Kidney (tissue), 22 donors: Measurements from ENCODE around the gene TRAPPC4. TPM values are rescaled to one million over a fixed set of nuclear protein-coding genes. Genes with fewer than 3 reads are reported as not detected.
A peak's percentile ranks its signal among the peaks of the same experiment; 100 is the strongest.
"Not testable (repeated sequence)": the region's sequence is repeated elsewhere in the genome, so short reads cannot be mapped to it uniquely, and the experiment has no call there.

ENCODE experiments used
- DNase-seq, 5 donors: peaks; one replicate each; pipeline ENCODE4 v3.0.0-alpha.2; 2013 to 2020
- FAIRE-seq: peaks from 2 replicates; lab custom pipeline; 2012; peaks lifted over from hg19 to GRCh38; lab: Jason Lieb, UNC
- H3K27ac ChIP-seq, 2 donors: one replicate each; pipeline ENCODE4 v1.7.0; 2013; ENCODE audit warnings: low read depth in 2 of 2, low read length in 2 of 2, inconsistent platforms in 1 of 2
- H3K27me3 ChIP-seq: one replicate; pipeline ENCODE4 v1.7.1; 2013; ENCODE audit warnings: low read length, inconsistent platforms; ENCODE audit not compliant: control insufficient read depth, insufficient read depth
- H3K36me3 ChIP-seq, 3 donors: one replicate each; pipeline versions ENCODE4 v1.7.0 to v1.7.1; 2013; ENCODE audit warnings: low read length in 3 of 3, control low read depth in 1 of 3, inconsistent platforms in 1 of 3; ENCODE audit not compliant: insufficient read depth in 3 of 3, control insufficient read depth in 2 of 3
- H3K4me1 ChIP-seq, 3 donors: one replicate each; pipeline versions ENCODE4 v1.7.0 to v1.7.1; 2013; ENCODE audit warnings: low read length in 3 of 3, inconsistent platforms in 1 of 3, low read depth in 1 of 3; ENCODE audit not compliant: control insufficient read depth in 2 of 3, insufficient read depth in 2 of 3
- H3K4me3 ChIP-seq, 3 donors: one replicate each; pipeline versions ENCODE4 v1.7.0 to v1.8.1; 2013; ENCODE audit warnings: low read length in 3 of 3, control low read depth in 1 of 3, inconsistent platforms in 1 of 3
- H3K9ac ChIP-seq, 3 donors: one replicate each; pipeline versions ENCODE4 v1.7.0 to v1.7.1; 2013; ENCODE audit warnings: low read length in 3 of 3, control low read depth in 1 of 3, inconsistent platforms in 1 of 3
- H3K9me3 ChIP-seq, 3 donors: one replicate each; pipeline versions ENCODE4 v1.7.0 to v1.7.1; 2013; ENCODE audit warnings: low read length in 3 of 3, control low read depth in 1 of 3, inconsistent platforms in 1 of 3; ENCODE audit not compliant: control insufficient read depth in 2 of 3, insufficient read depth in 1 of 3
- CTCF ChIP-seq: IDR thresholded peaks from 3 replicates; pipeline ENCODE4 v1.5.1; 2012; ENCODE audit warnings: mild to moderate bottlenecking, moderate library complexity, borderline replicate concordance; ENCODE audit not compliant: insufficient read depth; ENCODE audit errors: extremely low read depth
- intact Hi-C: fragments of 100-400 bp; cut with DNase I; formaldehyde crosslinking; loops from one replicate; pipeline ENCODE4 v1.11.1; 2022
- long read RNA-seq, 10 donors: library from polyadenylated mRNA in 1 of 10; unstranded in 1 of 10; transcript quantifications; one replicate each; pipeline ENCODE4 v2.0.0 and lab custom pipeline, GENCODE V29; 2021 to 2026
- polyA plus RNA-seq: library from polyadenylated mRNA; stranded (reverse); fragments of 350-450 nt; fragmentation: Illumina TruSeq; extraction: RNeasy Lipid Tissue Mini Kit (QIAGEN cat#74804); gene quantifications from one replicate; pipeline ENCODE4 v1.2.3, GENCODE V29; 2014; ENCODE audit warnings: low read depth, low replicate concordance; ENCODE audit not compliant: insufficient read depth
- total RNA-seq: library from RNA; stranded (reverse); fragmentation: NEBNext Ultra II Directional; extraction: Animal tissue kit (Norgen Biotek cat#: 25700); gene quantifications from one replicate; pipeline ENCODE4 v1.2.1, GENCODE V29; 2021
- donor health status: control.
- donor health status: control.
- donor health status: control.
- donor health status: control.
- donor health status: control.
- donor health status: DM: yes; HTN: yes; CAD: no.
- donor health status: Normal renal cell carcinoma (clear cell type).

The TRAPPC4 gene, protein sequence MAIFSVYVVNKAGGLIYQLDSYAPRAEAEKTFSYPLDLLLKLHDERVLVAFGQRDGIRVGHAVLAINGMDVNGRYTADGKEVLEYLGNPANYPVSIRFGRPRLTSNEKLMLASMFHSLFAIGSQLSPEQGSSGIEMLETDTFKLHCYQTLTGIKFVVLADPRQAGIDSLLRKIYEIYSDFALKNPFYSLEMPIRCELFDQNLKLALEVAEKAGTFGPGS
- total RNA-seq = 82.6 TPM
- polyA plus RNA-seq = 136 TPM
- long read RNA-seq, donor 1, transcript TRAPPC4-214 (5 exons, 1,759 nt) = major isoform, 22 of 48 reads
- long read RNA-seq, donor 1, partial matches to known transcripts = 0 of 48 reads
- long read RNA-seq, donor 1, other reads (novel, unspliced or antisense) = 15 of 48 reads
- long read RNA-seq, donor 2, transcript TRAPPC4-214 (5 exons, 1,759 nt) = major isoform, 33 of 44 reads
- long read RNA-seq, donor 2, partial matches to known transcripts = 0 of 44 reads
- long read RNA-seq, donor 2, other reads (novel, unspliced or antisense) = 0 of 44 reads
- long read RNA-seq, donor 3, transcript TRAPPC4-214 (5 exons, 1,759 nt) = major isoform, 52 of 59 reads
- long read RNA-seq, donor 3, partial matches to known transcripts = 0 of 59 reads
- long read RNA-seq, donor 3, other reads (novel, unspliced or antisense) = 0 of 59 reads
- long read RNA-seq, donor 4, transcript TRAPPC4-214 (5 exons, 1,759 nt) = major isoform, 27 of 40 reads
- long read RNA-seq, donor 4, partial matches to known transcripts = 0 of 40 reads
- long read RNA-seq, donor 4, other reads (novel, unspliced or antisense) = 0 of 40 reads
- long read RNA-seq, donor 5, partial matches to known transcripts = 0 of 3 reads
- long read RNA-seq, donor 5, other reads (novel, unspliced or antisense) = 0 of 3 reads
- long read RNA-seq, donor 6, transcript TRAPPC4-210 (4 exons, 1,135 nt) = minor isoform, 13 of 98 reads
- long read RNA-seq, donor 6, transcript TRAPPC4-214 (5 exons, 1,759 nt) = major isoform, 66 of 98 reads
- long read RNA-seq, donor 6, partial matches to known transcripts = 12 of 98 reads
- long read RNA-seq, donor 6, other reads (novel, unspliced or antisense) = 0 of 98 reads
- long read RNA-seq, donor 7, transcript TRAPPC4-214 (5 exons, 1,759 nt) = major isoform, 30 of 35 reads
- long read RNA-seq, donor 7, partial matches to known transcripts = 0 of 35 reads
- long read RNA-seq, donor 7, other reads (novel, unspliced or antisense) = 2 of 35 reads
- long read RNA-seq, donor 8, transcript TRAPPC4-210 (4 exons, 1,135 nt) = minor isoform, 8 of 64 reads
- long read RNA-seq, donor 8, transcript TRAPPC4-214 (5 exons, 1,759 nt) = major isoform, 46 of 64 reads
- long read RNA-seq, donor 8, partial matches to known transcripts = 5 of 64 reads
- long read RNA-seq, donor 8, other reads (novel, unspliced or antisense) = 0 of 64 reads
- long read RNA-seq, donor 9, transcript TRAPPC4-214 (5 exons, 1,759 nt) = major isoform, 28 of 47 reads
- long read RNA-seq, donor 9, partial matches to known transcripts = 6 of 47 reads
- long read RNA-seq, donor 9, other reads (novel, unspliced or antisense) = 0 of 47 reads
- long read RNA-seq, donor 10, transcript TRAPPC4-214 (5 exons, 1,759 nt) = major isoform, 33 of 57 reads
- long read RNA-seq, donor 10, transcript TRAPPC4-204 (2 exons, 1,924 nt) = minor isoform, 6 of 57 reads
- long read RNA-seq, donor 10, transcript TRAPPC4-210 (4 exons, 1,135 nt) = minor isoform, 9 of 57 reads
- long read RNA-seq, donor 10, partial matches to known transcripts = 0 of 57 reads
- long read RNA-seq, donor 10, other reads (novel, unspliced or antisense) = 0 of 57 reads

GRCh38 chr11:119018074-119018938, at the start of gene TRAPPC4, which contains the start of gene RPS25:
TRAPPC4 (plus strand) TSS chr11:119018766; CDS start chr11:119018796, 30 bp downstream.
RPS25 (minus strand) TSS chr11:119018343; CDS start chr11:119018284, 59 bp downstream.
- Histone ChIP-seq H3K36me3 (peaks cover 10 to 28% (median 15%) of the 10 kb centered on the region in 3 donors), H3K4me1 (peaks cover 0 to 22% (median 20%) of the 10 kb centered on the region in 3 donors), H3K4me3 (peak within 1 kb of the TSS; percentile 84 to 99 (median 98)), H3K27ac (peak within 1 kb of the TSS; percentile 94), H3K9me3 (no peaks in the 10 kb centered on the region), H3K27me3 (no peaks in the 10 kb centered on the region), H3K9ac (peak within 1 kb of the TSS; percentile 80 to 99 (median 86))
- no peak for TF ChIP-seq CTCF
- DNase-seq (peak; percentile 96 to 99 (median 98)), FAIRE-seq (no peak)
- intact Hi-C loops = no loop called here

GRCh38 chr11:118969508-118969907, 49.1 kb upstream of the TRAPPC4 start:
- H3K27ac ChIP-seq, H3K36me3 ChIP-seq, H3K4me1 ChIP-seq, H3K27me3 ChIP-seq, H3K9ac ChIP-seq, H3K9me3 ChIP-seq, H3K4me3 ChIP-seq, intact Hi-C loops, FAIRE-seq, DNase-seq: not testable (repeated sequence)

GRCh38 chr11:118971646-118972045, 46.9 kb upstream of the TRAPPC4 start, which contains the start of gene FOXR1:
FOXR1 (plus strand) TSS chr11:118971761; CDS start chr11:118971932, 171 bp downstream.
- FAIRE-seq (no peak), DNase-seq (no peak)
- Histone ChIP-seq H3K9me3 (no peaks in the 10 kb centered on the region), H3K4me3 (no peak within 1 kb of the TSS), H3K9ac (no peak within 1 kb of the TSS), H3K4me1 (no peaks in the 10 kb centered on the region), H3K27ac (no peak within 1 kb of the TSS), H3K27me3 (no peaks in the 10 kb centered on the region), H3K36me3 (no peaks in the 10 kb centered on the region)
- TF ChIP-seq CTCF = no peak
- intact Hi-C loops = no loop called here
